HUES48 (cell line): ENCODE results near the gene CRYGS.

Experiments used
- H3K27ac ChIP-seq: one replicate; pipeline ENCODE4 v1.7.0; 2013; ENCODE audit warnings: low read depth, low read length, inconsistent platforms
- H3K27me3 ChIP-seq: 2 replicates; pipeline ENCODE4 v1.6.1; 2013; ENCODE audit warnings: mild to moderate bottlenecking, low read length; ENCODE audit not compliant: control insufficient read depth, insufficient read depth
- H3K36me3 ChIP-seq: 2 replicates; pipeline ENCODE4 v1.6.1; 2013; ENCODE audit warnings: low read length; ENCODE audit not compliant: control insufficient read depth, insufficient read depth
- H3K4me1 ChIP-seq: 2 replicates; pipeline ENCODE4 v1.6.1; 2013; ENCODE audit warnings: mild to moderate bottlenecking, low read length; ENCODE audit not compliant: control insufficient read depth, insufficient read depth
- H3K4me3 ChIP-seq: 2 replicates; pipeline ENCODE4 v1.5.1; 2013; ENCODE audit warnings: mild to moderate bottlenecking, low read depth, low read length
- H3K9ac ChIP-seq: 2 replicates; pipeline ENCODE4 v1.6.1; 2013; ENCODE audit warnings: mild to moderate bottlenecking, low read depth, low read length, moderate library complexity
- H3K9me3 ChIP-seq: 2 replicates; pipeline ENCODE4 v1.6.1; 2013; ENCODE audit warnings: low read length; ENCODE audit not compliant: control insufficient read depth, insufficient read depth

Gene CRYGS

DNA sequence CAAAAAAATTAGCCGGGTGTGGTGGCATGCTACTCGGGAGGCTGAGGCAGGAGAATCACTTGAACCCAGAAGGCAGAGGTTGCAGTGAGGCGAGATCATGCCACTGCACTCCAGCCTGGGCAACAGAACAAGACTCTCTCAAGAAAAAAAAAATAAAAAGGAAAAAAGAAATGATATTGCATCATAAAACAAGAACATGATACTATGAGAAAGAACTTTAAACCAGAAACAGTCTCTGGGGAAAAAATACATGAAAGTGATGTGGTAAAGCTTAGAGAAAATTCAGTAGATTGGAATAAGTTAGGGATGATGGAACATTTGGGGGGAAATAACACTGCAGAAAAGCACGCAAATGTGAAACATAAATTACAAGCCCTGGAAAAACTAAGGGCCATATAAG lies 54.7 kb downstream of the CRYGS start:
- Histone ChIP-seq H3K9me3 (no peaks in the 10 kb centered on the region), H3K27me3 (no peaks in the 10 kb centered on the region), H3K9ac (no peak overlapping the region)

More for the DNA sequence above, 54.7 kb downstream of the CRYGS start:
- no peak overlapping the region for H3K27ac ChIP-seq
- no peak overlapping the region for H3K4me3 ChIP-seq
- peaks cover 5% of the 10 kb centered on the region; the same call in 1 of the 2 replicates for H3K4me1 ChIP-seq
- H3K36me3 ChIP-seq, result no peaks in the 10 kb centered on the region
